H1 (cell line): ENCODE data around the gene KRT5.

Experiments used
- CHD2 ChIP-seq: IDR thresholded peaks from 2 replicates; pipeline ENCODE4 v1.6.1; 2012; ENCODE audit warnings: low read length, improper control_type of control experiment
- CHD7 ChIP-seq: fragments of 300-600 bp; sonication (generic); IDR thresholded peaks from 2 replicates; pipeline ENCODE4 v1.7.1; 2012; ENCODE audit warnings: low read length, moderate library complexity, mild to moderate bottlenecking, inconsistent platforms; ENCODE audit not compliant: insufficient replicate concordance
- CTCF ChIP-seq, 3 experiments: IDR thresholded peaks; 1 replicate in 2 of 3; 2 replicates in 1 of 3; pipeline versions ENCODE4 v1.5.1 to v1.6.1; 2011; ENCODE audit warnings: low read length in 3 of 3, mild to moderate bottlenecking in 3 of 3, inconsistent platforms in 2 of 3, low read depth in 1 of 3, moderate library complexity in 1 of 3; ENCODE audit not compliant: insufficient read depth in 1 of 3; ENCODE audit errors: control extremely low read depth in 1 of 3
- EZH2 ChIP-seq: fragments of 200-600 bp; sonication (generic); IDR thresholded peaks from 2 replicates; pipeline ENCODE4 v1.7.1; 2012; ENCODE audit warnings: low read depth, mild to moderate bottlenecking, moderate library complexity, low read length, inconsistent platforms; ENCODE audit not compliant: severe bottlenecking
- FOSL1 ChIP-seq: IDR thresholded peaks from 2 replicates; pipeline ENCODE4 v1.6.1; 2011; ENCODE audit warnings: mild to moderate bottlenecking, low read depth, low read length, moderate library complexity; ENCODE audit not compliant: insufficient read depth
- GABPA ChIP-seq: IDR thresholded peaks from 2 replicates; pipeline ENCODE4 v1.6.1; 2011; ENCODE audit warnings: mild to moderate bottlenecking, low read length, moderate library complexity, borderline replicate concordance; ENCODE audit not compliant: insufficient read depth
- HDAC2 ChIP-seq, 2 experiments: fragments of 300-600 bp in 1 of 2; sonication (generic) in 1 of 2; IDR thresholded peaks; 2 replicates each; pipeline ENCODE4 v1.6.1; 2011 to 2012; ENCODE audit warnings: low read depth in 2 of 2, low read length in 2 of 2, mild to moderate bottlenecking in 2 of 2, moderate library complexity in 2 of 2, borderline replicate concordance in 1 of 2, inconsistent platforms in 1 of 2
- RAD21 ChIP-seq, 2 experiments: IDR thresholded peaks in 1 of 2; conservative IDR thresholded peaks in 1 of 2; 2 replicates each; pipeline ENCODE4 v1.6.1; 2011; ENCODE audit warnings: low read depth in 2 of 2, low read length in 2 of 2, improper control_type of control experiment in 1 of 2, inconsistent platforms in 1 of 2, mild to moderate bottlenecking in 1 of 2, moderate library complexity in 1 of 2
- SAP30 ChIP-seq: fragments of 300-600 bp; sonication (generic); IDR thresholded peaks from 2 replicates; pipeline ENCODE4 v1.7.1; 2012; ENCODE audit warnings: low read length, moderate library complexity, mild to moderate bottlenecking, inconsistent platforms; ENCODE audit not compliant: insufficient read depth, insufficient replicate concordance
- SP1 ChIP-seq: IDR thresholded peaks from 2 replicates; pipeline ENCODE4 v1.6.1; 2011; ENCODE audit warnings: low read depth, low read length
- SRF ChIP-seq: IDR thresholded peaks from 2 replicates; pipeline ENCODE4 v1.6.1; 2011; ENCODE audit warnings: mild to moderate bottlenecking, low read depth, low read length, moderate library complexity
- USF2 ChIP-seq: IDR thresholded peaks from 2 replicates; pipeline ENCODE4 v1.6.1; 2011; ENCODE audit warnings: low read length, improper control_type of control experiment
- YY1 ChIP-seq: IDR thresholded peaks from 2 replicates; pipeline ENCODE4 v1.6.1; 2011; ENCODE audit warnings: low read depth, mild to moderate bottlenecking, low read length

- no peak for TF ChIP-seq CTCF (IDR thresholded peaks at IDR 0.05; ENCODE audit: control extremely low read depth in 1 of 3, insufficient read depth in 1 of 3, low read depth in 1 of 3, low read length in 3 of 3)
- TF ChIP-seq CHD7, result no peak
- TF ChIP-seq EZH2, result no peak
- TF ChIP-seq HDAC2 (IDR thresholded peaks at IDR 0.05; ENCODE audit: borderline replicate concordance in 1 of 2, low read depth in 2 of 2, low read length in 2 of 2), result no peak
- no peak for TF ChIP-seq FOSL1
- no peak for TF ChIP-seq GABPA
- no peak for TF ChIP-seq RAD21 (IDR thresholded peaks at IDR 0.05 in 1 of 2, conservative IDR thresholded peaks at IDR 0.05 in 1 of 2; ENCODE audit: low read depth in 2 of 2, low read length in 2 of 2)
- TF ChIP-seq SP1, result no peak
- no peak for TF ChIP-seq YY1
- TF ChIP-seq CHD2, result no peak
- no peak for TF ChIP-seq SAP30
- TF ChIP-seq SRF, result no peak
- no peak for TF ChIP-seq USF2
Observed at GRCh38 chr12:52555577-52555976, 35.4 kb upstream of the KRT5 start.
